HG02798 (cell line): ENCODE results near the gene DYRK3.

Experiments used
- ATAC-seq: cut with Tn5 transposase; IDR thresholded peaks from one replicate; pipeline ENCODE4 v1.9.1; 2021; ENCODE audit warnings: mild to moderate bottlenecking; ENCODE audit not compliant: unreplicated experiment, poor library complexity

Gene DYRK3

GRCh38 chr1:206658981-206659273 lies 23.6 kb downstream of the DYRK3 start:
- ATAC-seq = no peak

DNA sequence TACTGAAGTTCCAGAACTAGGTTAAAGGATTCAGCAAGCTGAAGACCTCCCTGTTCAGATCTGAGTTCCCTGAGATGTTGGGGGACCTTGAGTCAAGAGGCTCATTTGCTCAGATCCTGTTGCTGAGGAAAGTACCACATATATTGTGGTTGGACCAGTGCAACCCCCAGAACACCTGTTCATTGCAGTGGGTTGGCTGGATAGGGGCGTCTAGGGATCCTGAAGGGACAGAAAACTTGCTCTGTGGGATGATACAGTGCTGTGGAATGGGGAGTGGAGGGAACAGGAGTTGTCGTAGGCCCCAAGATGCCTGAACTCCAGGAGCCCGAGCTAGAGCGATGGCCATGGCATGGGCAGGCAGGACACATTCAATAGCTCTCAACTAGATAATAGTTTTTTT lies 24.8 kb downstream of the DYRK3 start:
- ATAC-seq = no peak

DNA sequence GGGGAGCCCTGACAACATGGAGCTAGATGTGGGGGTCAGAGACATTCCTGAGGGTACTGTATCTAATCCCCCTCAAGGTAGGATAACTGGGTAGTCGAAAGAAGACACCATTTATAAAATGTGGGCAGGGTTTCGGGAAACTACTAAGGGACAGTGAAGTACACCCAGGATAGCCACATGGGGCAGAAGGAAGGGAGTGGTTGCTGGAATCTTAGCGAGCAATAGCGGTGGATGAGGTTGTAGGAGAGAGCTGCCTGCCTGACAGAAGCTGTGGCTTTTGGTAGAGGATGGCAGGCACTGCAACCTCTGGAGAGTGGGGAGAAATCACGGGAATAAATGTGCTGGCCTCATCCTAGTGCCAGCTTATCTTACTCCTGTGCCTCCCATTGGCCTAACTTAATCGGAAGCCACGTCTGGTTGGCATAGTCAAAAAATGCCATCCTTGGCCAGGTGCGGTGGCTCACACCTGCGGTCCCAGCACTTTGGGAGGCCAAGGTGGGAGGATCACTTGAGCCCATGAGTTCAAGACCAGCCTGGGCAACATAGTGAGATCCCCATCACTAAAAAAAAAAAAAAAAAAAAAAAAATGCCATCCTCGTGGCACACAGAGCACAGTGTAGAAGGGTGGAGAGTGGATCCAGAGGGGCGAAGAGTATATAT lies 26.0 kb downstream of the DYRK3 start:
- no peak for ATAC-seq

DNA sequence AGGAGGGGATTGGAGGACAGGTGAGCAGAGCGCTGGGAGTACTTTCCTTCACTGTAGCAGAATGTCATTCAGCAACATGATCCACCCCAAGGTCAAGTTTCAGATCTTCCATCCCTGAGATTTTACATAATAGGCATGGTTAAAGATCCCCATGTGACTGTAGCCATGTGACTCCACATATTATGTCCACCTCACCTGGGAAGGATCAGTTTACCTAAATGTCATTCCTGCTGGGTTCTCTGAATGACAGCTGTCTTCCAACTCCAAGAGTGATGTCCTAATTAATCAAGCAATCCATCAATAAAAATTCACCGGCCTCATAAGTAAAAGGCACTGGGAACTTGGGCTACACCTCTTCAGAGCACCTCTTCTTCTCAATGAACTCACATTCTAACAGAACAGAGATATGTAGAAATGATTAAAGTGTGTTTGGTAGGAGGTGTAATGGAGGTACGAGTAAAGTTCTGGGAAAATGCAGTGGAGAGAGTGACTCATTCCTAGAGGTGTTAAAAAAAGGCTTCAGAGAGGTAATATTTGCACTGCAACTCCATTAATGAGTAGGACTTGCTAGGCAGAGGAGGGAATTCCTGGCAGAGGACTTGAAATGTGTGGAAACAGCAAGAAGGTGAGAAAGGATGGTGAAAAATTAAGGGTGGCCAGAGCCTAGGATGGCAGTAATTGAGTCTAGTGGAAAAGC lies 27.2 kb downstream of the DYRK3 start:
- ATAC-seq = no peak

GRCh38 chr1:206663362-206663761 lies 28.0 kb downstream of the DYRK3 start:
- ATAC-seq = no peak

DNA sequence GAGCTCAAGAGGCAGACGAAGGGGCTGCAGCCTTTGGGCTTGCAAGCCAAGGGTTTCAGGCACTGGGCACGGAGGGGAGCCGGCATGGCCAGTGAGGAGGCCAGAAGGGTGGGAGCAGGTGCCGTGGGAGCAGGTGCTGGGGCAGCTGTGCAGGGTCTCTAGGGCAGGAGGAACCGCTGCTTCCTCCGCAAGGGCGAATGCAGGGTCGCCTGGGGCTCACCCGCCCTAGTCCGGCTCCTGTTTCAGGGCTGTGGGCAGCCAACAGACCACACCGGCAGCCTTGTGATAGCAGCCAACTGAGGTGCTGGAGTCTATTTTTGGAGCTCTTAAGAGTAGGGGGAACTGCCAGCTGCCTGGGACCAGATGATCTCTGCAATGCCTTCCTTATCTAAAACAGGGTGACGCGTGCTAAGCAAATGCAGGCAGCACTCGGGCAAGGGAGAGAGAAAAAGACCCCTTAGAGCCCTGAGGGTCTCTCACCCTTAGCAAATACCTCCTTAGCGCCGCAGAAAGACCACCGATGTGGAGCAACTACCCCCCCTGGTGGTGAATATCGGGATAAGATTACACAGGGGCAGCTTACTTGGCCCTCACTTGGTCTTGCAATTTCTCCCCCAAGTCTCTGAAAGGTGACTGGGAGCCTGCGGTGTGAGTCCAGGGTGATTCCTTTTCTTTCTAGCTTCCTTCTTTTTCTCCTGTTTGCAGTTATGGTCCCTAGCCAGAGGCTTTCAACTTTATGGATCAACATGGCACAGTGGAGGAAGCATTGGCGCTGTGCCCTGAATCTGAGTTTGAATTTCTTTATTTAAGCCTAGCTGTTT lies 28.7 kb downstream of the DYRK3 start:
- ATAC-seq = peak; percentile 61

GRCh38 chr1:206664740-206665139 lies 29.4 kb downstream of the DYRK3 start:
- no peak for ATAC-seq

- ATAC-seq = no peak
These were observed 30.8 kb downstream of the DYRK3 start for GRCh38 chr1:206666031-206666561.

DNA sequence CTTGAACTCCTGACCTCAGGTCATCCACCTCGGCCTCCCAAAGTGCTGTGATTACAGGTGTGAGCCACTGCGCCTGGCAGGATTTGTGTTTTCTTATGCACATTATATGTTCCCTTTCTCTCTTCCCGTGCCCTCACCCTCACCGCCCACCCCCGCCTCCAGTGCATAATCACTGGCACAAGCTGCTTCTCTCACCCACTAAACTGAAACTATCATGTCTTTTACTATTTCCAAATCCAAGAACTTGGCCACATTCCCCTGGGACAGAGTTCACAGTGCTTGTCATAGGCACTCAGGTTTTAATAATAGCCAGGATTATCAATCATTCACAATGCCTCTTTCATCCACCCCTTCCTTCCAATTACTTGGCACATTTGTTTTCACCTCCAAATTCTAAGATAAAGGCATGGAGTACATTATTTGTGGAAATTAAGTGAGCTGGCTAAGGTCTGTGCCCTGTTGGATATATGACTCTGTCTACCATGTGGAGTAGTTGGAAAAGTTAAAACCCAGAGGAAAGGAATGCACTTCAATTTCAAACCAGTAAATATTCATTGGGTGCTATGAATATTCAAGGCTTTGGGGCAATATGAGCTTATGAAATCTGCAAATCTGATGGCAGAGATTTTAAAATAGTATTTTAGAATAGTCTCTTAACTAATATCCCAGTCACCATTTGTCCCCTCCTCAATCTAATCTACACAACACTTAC lies 31.8 kb downstream of the DYRK3 start:
- no peak for ATAC-seq

DNA sequence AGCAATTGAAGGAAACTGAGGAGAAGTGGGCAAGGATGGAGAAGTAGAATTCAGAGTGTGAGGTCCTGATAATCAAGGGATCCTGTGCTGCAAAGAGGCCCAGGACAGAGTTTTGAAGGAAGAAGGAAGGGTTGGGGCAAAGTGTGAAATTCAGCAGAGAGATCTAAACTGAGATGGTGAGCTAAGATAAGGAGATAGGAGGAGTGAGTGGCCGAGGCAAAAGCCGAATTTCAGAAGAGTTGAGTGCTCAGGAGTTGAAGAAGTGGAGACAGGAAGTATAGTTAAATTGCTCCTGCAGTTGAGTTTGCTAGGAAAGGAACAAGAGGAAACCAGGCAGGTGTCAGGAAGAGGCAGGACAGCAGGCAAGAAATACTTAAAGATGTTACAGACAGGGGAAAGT lies 33.0 kb downstream of the DYRK3 start:
- no peak for ATAC-seq

DNA sequence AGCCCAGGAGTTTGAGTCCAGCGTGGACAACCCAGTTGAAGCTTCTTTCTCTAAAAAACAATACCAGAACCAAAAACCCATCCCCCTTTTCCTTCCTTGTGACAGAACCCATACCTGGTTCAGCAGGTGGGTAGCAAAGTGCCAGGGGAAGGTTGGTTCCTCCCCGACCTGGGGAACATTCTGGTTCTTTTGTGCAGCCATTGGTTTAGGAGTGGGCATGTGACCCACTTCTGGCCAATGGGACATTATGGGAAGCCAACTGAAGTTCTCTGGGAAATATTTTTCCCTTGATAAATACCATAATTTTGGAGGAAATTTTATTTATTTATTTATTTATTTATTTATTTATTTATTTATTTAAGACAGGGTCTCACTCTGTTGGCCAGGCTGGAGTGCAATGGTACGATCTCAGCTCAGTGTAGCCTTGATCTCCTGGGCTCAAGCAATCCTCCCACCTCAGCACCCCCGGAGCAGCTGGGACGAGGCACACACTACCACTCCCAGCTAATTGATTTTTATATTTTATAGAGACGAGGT lies 33.6 kb downstream of the DYRK3 start:
- ATAC-seq = no peak

GRCh38 chr1:206672011-206672688 lies 36.8 kb downstream of the DYRK3 start:
- no peak for ATAC-seq

DNA sequence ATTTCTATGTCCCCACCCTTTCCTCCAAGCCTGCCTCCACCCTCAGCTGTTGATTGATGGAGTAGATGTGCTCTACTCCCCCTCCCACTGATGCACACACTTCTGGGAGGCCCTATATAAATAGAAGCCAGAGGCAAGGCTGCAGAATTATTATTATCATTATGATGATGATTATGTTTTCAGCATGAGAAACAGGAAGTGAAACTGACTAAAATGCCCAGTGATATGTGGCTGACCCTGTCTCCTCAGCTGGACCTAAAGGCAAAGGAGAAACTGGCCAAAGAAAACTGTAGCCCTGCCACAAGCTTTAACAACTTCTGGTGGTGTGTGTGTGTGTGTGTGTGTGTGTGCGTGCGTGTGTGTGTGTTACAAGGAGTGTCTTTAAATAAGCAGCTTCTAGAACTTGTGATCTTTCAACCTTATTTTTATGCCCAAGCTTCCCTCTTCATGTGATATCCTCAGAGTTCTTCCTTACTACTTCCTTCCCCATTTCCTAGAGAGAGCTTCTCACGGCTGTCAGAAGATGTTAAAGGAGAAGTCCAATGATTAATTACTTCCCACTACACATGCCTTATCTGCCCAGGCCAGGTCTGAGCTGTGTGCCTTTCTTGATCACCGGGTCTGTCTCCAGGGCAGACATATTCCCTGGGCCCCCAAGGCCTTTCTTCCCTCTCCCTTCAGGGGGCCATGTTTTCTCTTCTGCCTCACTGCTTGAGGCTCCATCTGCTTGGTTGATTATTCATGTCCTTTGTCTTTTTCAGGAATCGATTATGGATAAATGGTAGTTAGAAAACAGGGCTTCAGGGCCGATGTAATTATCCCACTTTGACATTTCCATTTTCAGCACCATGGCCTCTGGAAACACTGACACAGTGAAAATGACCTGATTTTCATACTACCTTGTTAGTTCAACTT lies 37.8 kb downstream of the DYRK3 start:
- no peak for ATAC-seq

DNA sequence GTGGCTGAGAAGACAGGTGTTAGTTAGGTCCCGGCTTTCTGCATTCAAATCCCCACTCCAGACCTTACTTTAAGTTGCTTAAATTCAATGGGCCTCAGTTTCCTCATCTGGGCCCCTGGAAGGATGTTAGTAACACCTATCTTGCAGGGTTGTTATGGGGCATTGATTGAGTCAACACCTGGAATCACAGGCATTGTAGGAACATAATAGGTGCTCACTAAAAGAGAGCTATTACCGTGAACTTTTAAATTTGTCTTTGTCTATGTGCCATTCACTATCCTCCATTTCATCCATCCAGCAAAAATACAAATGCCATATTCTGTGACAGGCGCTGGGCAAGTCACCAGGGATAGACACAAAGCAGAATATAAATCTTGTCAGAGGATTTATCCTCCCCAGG lies 38.9 kb downstream of the DYRK3 start:
- no peak for ATAC-seq

DNA sequence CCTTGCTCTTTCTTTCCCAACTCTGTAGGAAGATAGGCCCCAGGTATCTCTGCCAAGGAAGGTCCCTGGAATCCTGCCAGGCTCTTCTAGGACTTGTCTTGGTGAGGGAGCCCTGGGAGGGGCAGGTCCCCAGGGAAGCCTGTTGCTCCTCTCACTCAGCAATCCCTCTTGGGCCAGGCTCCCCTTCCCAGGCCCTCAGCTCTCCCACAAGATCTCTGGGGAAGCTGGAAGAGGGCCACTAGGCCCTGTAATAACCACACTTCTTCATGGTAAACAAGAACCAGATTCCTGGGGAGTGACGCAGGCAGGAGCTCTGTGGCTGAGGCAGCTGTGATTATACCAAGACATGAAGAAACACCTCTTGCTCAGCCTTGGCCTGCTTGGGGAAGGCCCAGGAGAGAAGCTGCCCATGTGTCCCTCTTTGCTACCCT lies 39.4 kb downstream of the DYRK3 start:
- no peak for ATAC-seq

GRCh38 chr1:206676499-206676898 lies 41.2 kb downstream of the DYRK3 start:
- no peak for ATAC-seq

DNA sequence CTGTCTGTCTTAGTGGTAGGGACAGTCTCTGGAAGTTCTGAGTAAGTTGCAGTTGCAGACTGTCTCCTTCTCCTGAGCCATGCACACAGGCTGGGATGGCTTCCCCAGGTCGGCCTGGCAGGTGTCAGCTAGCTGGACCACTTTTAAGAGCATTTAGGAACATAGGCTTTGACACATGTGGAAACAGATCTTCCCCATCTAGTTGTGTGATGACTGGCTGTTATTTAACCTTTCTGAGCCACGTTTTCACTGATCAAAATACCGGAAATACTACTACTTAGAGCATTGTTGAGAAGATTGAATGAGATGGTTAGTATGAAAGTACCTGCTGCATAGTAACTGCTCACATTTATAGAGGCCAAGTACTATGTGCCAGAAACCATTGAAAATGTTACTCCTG lies 43.2 kb downstream of the DYRK3 start:
- ATAC-seq = peak; percentile 29

- peak; percentile 81 for ATAC-seq
These were observed 44.4 kb downstream of the DYRK3 start for GRCh38 chr1:206679738-206680211.

- no peak for ATAC-seq
These were observed 44.9 kb downstream of the DYRK3 start for GRCh38 chr1:206680279-206680678.
